Lung (tissue), 16 donors: ENCODE results near the gene ANXA5. TPM values are rescaled to one million over a fixed set of nuclear protein-coding genes. Genes with fewer than 3 reads are reported as not detected.
A peak's percentile ranks its signal among the peaks of the same experiment; 100 is the strongest.

Source experiments
- ATAC-seq: fragments of 200-7000 bp; cut with Tn5 transposase; one replicate; pipeline ENCODE4 v1.9.1; 2020; ENCODE audit warnings: moderate number of reproducible peaks; ENCODE audit not compliant: insufficient read depth, low FRiP score
- DNase-seq, 3 donors: peaks; one replicate each; pipeline ENCODE4 v3.0.0-alpha.2; 2013 to 2017
- H3K27ac ChIP-seq, 2 donors: one replicate each; pipeline ENCODE4 v1.5.1; 2013; ENCODE audit warnings: mild to moderate bottlenecking in 2 of 2, moderate library complexity in 2 of 2, control low read depth in 1 of 2, inconsistent platforms in 1 of 2, low read depth in 1 of 2, low read length in 1 of 2
- H3K27me3 ChIP-seq, 3 donors: one replicate each; pipeline ENCODE4 v1.5.1; 2013; ENCODE audit warnings: low read length in 2 of 3; ENCODE audit not compliant: control insufficient read depth in 3 of 3, insufficient read depth in 3 of 3
- H3K36me3 ChIP-seq, 4 donors: one replicate each; pipeline ENCODE4 v1.5.1; 2013; ENCODE audit warnings: low read length in 4 of 4, mild to moderate bottlenecking in 1 of 4, moderate library complexity in 1 of 4; ENCODE audit not compliant: control insufficient read depth in 4 of 4, insufficient read depth in 4 of 4
- H3K4me1 ChIP-seq, 5 donors: one replicate each; pipeline ENCODE4 v1.5.1; 2013; ENCODE audit warnings: low read length in 5 of 5, mild to moderate bottlenecking in 2 of 5, moderate library complexity in 1 of 5; ENCODE audit not compliant: control insufficient read depth in 5 of 5, insufficient read depth in 5 of 5
- H3K4me3 ChIP-seq: one replicate; pipeline ENCODE4 v1.5.1; 2013; ENCODE audit warnings: mild to moderate bottlenecking, control low read depth, moderate library complexity
- H3K9ac ChIP-seq, 2 donors: one replicate each; pipeline ENCODE4 v1.5.1; 2013; ENCODE audit warnings: low read length in 2 of 2, control low read depth in 1 of 2; ENCODE audit not compliant: insufficient read depth in 1 of 2
- H3K9me3 ChIP-seq, 4 donors: one replicate each; pipeline ENCODE4 v1.5.1; 2013; ENCODE audit warnings: low read length in 3 of 4, mild to moderate bottlenecking in 1 of 4, moderate library complexity in 1 of 4; ENCODE audit not compliant: control insufficient read depth in 4 of 4, insufficient read depth in 3 of 4
- CTCF ChIP-seq: IDR thresholded peaks from 2 replicates; pipeline ENCODE4 v1.5.1; 2012; ENCODE audit warnings: mild to moderate bottlenecking; ENCODE audit errors: control extremely low read depth, extremely low read depth
- WGBS, 2 donors: extraction: QIAGEN DNeasy Blood & Tissue Kit; methylation state at CpG; one replicate each; pipeline ENCODE4 v1.1.7; 2013; 5-methylcytosine and 5-hydroxymethylcytosine counted together
- long read RNA-seq, 5 donors: transcript quantifications; one replicate each; lab custom pipeline, GENCODE V29; 2026
- polyA plus RNA-seq, 2 donors: library from polyadenylated mRNA; stranded (reverse); fragments of 200-250 nt; gene quantifications; one replicate each; pipeline ENCODE4 v1.2.1, GENCODE V29; 2013
- total RNA-seq, 2 donors: library from RNA; depleted of rRNA in 1 of 2; stranded (reverse); fragments of >200 nt in 1 of 2; gene quantifications; one replicate each; pipeline ENCODE4 v1.2.1, GENCODE V29; 2014 to 2021
- donor health status: control.
- donor health status: control.
- donor health status: Bipolar disorder and iron deficiency.
- donor health status: healthy.
- donor health status: DM: yes; HTN: yes; CAD: no.

The ANXA5 gene
- total RNA-seq: 100 to 1,000 TPM; 250 to 406 TPM
- polyA plus RNA-seq: 100 to 1,000 TPM; 440 to 479 TPM
- long read RNA-seq, donor 1, transcript ANXA5-207 (6 exons, 868 nt): minor isoform, 9 of 341 reads
- long read RNA-seq, donor 1, transcript ANXA5-201 (13 exons, 1,762 nt): major isoform, 183 of 341 reads
- long read RNA-seq, donor 1, transcript ANXA5-205 (6 exons, 1,083 nt): minor isoform, 5 of 341 reads
- long read RNA-seq, donor 1, partial matches to known transcripts: 137 of 341 reads
- long read RNA-seq, donor 1, other reads (novel, unspliced or antisense): 5 of 341 reads
- long read RNA-seq, donor 2, transcript ANXA5-201 (13 exons, 1,762 nt): major isoform, 31 of 70 reads
- long read RNA-seq, donor 2, partial matches to known transcripts: 34 of 70 reads
- long read RNA-seq, donor 2, other reads (novel, unspliced or antisense): 0 of 70 reads
- long read RNA-seq, donor 3, transcript ANXA5-201 (13 exons, 1,762 nt): major isoform, 75 of 173 reads
- long read RNA-seq, donor 3, transcript ANXA5-207 (6 exons, 868 nt): minor isoform, 5 of 173 reads
- long read RNA-seq, donor 3, partial matches to known transcripts: 89 of 173 reads
- long read RNA-seq, donor 3, other reads (novel, unspliced or antisense): 0 of 173 reads
- long read RNA-seq, donor 4, transcript ANXA5-201 (13 exons, 1,762 nt): major isoform, 33 of 156 reads
- long read RNA-seq, donor 4, partial matches to known transcripts: 118 of 156 reads
- long read RNA-seq, donor 4, other reads (novel, unspliced or antisense): 0 of 156 reads
- long read RNA-seq, donor 5, transcript ANXA5-201 (13 exons, 1,762 nt): major isoform, 148 of 271 reads
- long read RNA-seq, donor 5, transcript ANXA5-207 (6 exons, 868 nt): minor isoform, 6 of 271 reads
- long read RNA-seq, donor 5, partial matches to known transcripts: 100 of 271 reads
- long read RNA-seq, donor 5, other reads (novel, unspliced or antisense): 11 of 271 reads

- Histone ChIP-seq H3K27me3 (no peaks in the 10 kb centered on the region), H3K9me3 (no peaks in the 10 kb centered on the region), H3K4me1 (peaks cover under 1 to 34% (median 7%) of the 10 kb centered on the region in 5 donors), H3K9ac (peak within 1 kb of the TSS; percentile 89 to 98), H3K4me3 (peak within 1 kb of the TSS; percentile 72), H3K27ac (peak within 1 kb of the TSS; percentile 95 to 97), H3K36me3 (peaks cover 0 to 7% (median under 1%) of the 10 kb centered on the region in 4 donors)
- WGBS, 2 donors: 0 to 1% methylated on average over 68 to 91 of the region's 91 CpGs
- ATAC-seq (peak; percentile 96), DNase-seq (peak; percentile 92 to 95 (median 94))
- no peak for TF ChIP-seq CTCF
Measured at GRCh38 chr4:121696581-121697461, at the start of gene ANXA5. ANXA5 (minus strand) TSS chr4:121696980; CDS start chr4:121696589, 391 bp downstream.

DNA sequence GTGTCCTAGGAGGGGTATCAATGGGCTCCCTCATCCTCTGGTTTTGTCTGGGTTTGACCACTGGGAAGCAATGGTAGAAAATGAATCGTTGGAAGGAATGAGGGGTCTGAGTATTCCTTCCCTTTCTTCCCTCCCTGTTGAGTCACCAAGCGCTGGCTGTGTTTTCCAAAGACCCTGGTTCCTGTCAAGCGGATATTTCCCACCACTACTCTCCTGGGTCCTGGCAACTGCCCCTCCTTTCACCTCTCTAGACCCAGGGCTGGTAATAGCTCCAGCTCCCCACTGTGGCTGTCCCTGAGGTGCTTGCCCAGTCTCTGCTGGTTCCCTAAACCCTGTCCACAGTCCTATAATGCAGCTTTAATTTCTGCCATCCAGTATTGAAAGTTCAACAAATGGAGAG, 46.0 kb upstream of the ANXA5 start:
- peaks cover 0 to 41% (median 20%) of the 10 kb centered on the region in 5 donors for H3K4me1 ChIP-seq
- H3K36me3 ChIP-seq: no peaks in the 10 kb centered on the region
- ATAC-seq: no peak
- H3K27ac ChIP-seq: no peak overlapping the region
- 59 to 78% methylated on average over 3 of the region's 3 CpGs for WGBS, 2 donors
- no peak for DNase-seq
- H3K27me3 ChIP-seq: no peaks in the 10 kb centered on the region
- no peak overlapping the region for H3K4me3 ChIP-seq
- no peak overlapping the region for H3K9ac ChIP-seq
- H3K9me3 ChIP-seq: no peaks in the 10 kb centered on the region
- no peak for TF ChIP-seq CTCF

- no peak for ATAC-seq
Measured at GRCh38 chr4:121741751-121742150, 45.0 kb upstream of the ANXA5 start.

More at GRCh38 chr4:121741751-121742150, 45.0 kb upstream of the ANXA5 start:
- no peak overlapping the region for H3K27ac ChIP-seq
- peaks cover 0 to 44% (median 21%) of the 10 kb centered on the region in 5 donors for H3K4me1 ChIP-seq
- no peaks in the 10 kb centered on the region for H3K9me3 ChIP-seq
- H3K27me3 ChIP-seq: no peaks in the 10 kb centered on the region
- no peak overlapping the region for H3K9ac ChIP-seq
- 45 to 51% methylated on average over 7 of the region's 7 CpGs for WGBS, 2 donors
- H3K36me3 ChIP-seq: no peaks in the 10 kb centered on the region
- H3K4me3 ChIP-seq: no peak overlapping the region
- TF ChIP-seq CTCF: no peak
- peak; percentile 71 to 88 (median 84) for DNase-seq
